ENCODE data around the gene SGPL1.

DNA sequence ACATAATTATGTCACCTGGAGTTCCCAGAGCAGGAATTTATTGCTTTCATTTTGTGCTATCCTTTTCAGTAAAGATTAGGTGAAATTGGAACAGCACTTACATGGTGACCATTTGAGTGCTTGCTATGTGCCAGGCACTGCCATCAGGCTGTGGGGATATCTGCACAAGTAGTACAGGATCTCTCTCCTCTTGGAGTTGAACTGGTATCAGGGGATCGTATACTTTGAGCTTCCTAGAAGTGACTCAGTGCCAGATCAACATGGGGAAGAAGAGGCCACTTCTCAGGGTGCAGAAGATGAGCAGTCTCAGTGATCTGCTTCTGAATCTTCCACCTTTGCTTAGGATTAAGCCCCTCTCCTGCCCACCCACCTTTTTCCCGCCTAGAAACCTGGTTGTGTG, 29.5 kb downstream of the SGPL1 start:
- TF ChIP-seq, protein P1, sequence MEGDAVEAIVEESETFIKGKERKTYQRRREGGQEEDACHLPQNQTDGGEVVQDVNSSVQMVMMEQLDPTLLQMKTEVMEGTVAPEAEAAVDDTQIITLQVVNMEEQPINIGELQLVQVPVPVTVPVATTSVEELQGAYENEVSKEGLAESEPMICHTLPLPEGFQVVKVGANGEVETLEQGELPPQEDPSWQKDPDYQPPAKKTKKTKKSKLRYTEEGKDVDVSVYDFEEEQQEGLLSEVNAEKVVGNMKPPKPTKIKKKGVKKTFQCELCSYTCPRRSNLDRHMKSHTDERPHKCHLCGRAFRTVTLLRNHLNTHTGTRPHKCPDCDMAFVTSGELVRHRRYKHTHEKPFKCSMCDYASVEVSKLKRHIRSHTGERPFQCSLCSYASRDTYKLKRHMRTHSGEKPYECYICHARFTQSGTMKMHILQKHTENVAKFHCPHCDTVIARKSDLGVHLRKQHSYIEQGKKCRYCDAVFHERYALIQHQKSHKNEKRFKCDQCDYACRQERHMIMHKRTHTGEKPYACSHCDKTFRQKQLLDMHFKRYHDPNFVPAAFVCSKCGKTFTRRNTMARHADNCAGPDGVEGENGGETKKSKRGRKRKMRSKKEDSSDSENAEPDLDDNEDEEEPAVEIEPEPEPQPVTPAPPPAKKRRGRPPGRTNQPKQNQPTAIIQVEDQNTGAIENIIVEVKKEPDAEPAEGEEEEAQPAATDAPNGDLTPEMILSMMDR (IDR thresholded peaks at IDR 0.05): no peak
- no peak for TF ChIP-seq POLR2A (IDR thresholded peaks at IDR 0.05)
